Skeletal muscle satellite cell (primary cell): ENCODE measurements around the gene KNTC1. TPM values are rescaled to one million over a fixed set of nuclear protein-coding genes. Genes with fewer than 3 reads are reported as not detected.

Experiments used
- H3K27me3 ChIP-seq: 2 replicates; pipeline ENCODE4 v1.7.0; 2013; ENCODE audit warnings: low read length; ENCODE audit not compliant: control insufficient read depth, insufficient read depth
- H3K36me3 ChIP-seq: 2 replicates; pipeline ENCODE4 v1.7.0; 2013; ENCODE audit warnings: mild to moderate bottlenecking, control low read depth, low read length; ENCODE audit not compliant: insufficient read depth
- H3K4me1 ChIP-seq: 2 replicates; pipeline ENCODE4 v1.7.0; 2013; ENCODE audit warnings: low read length; ENCODE audit not compliant: control insufficient read depth, insufficient read depth
- H3K4me2 ChIP-seq: 2 replicates; pipeline ENCODE4 v1.7.0; 2013; ENCODE audit warnings: mild to moderate bottlenecking, low read length
- H3K4me3 ChIP-seq: 2 replicates; pipeline ENCODE4 v1.7.0; 2013; ENCODE audit warnings: low read length
- H3K9ac ChIP-seq: 2 replicates; pipeline ENCODE4 v1.7.0; 2013; ENCODE audit warnings: mild to moderate bottlenecking, low read depth, low read length, moderate library complexity
- H3K9me3 ChIP-seq: replicated peaks from 2 replicates; pipeline ENCODE4 v1.7.0; 2013; ENCODE audit warnings: mild to moderate bottlenecking, control low read depth, low read length
- small RNA-seq: library from RNA; depleted of rRNA; stranded (forward); fragments of <200 nt; gene quantifications from one replicate; pipeline ENCODE3, GENCODE V24; 2012

The KNTC1 gene

GRCh38 chr12:122661246-122661645, 134.2 kb downstream of the KNTC1 start:
- H3K36me3 ChIP-seq = no peaks in the 10 kb centered on the region
- no peak overlapping the region for H3K4me2 ChIP-seq
- H3K9me3 ChIP-seq = no peaks in the 10 kb centered on the region
- no peak overlapping the region for H3K9ac ChIP-seq
- no peak overlapping the region for H3K4me3 ChIP-seq
- no peaks in the 10 kb centered on the region for H3K27me3 ChIP-seq
- no peaks in the 10 kb centered on the region for H3K4me1 ChIP-seq

GRCh38 chr12:122661938-122662337, 134.9 kb downstream of the KNTC1 start:
- Histone ChIP-seq H3K36me3 (no peaks in the 10 kb centered on the region), H3K4me1 (no peaks in the 10 kb centered on the region), H3K9ac (no peak overlapping the region), H3K27me3 (no peaks in the 10 kb centered on the region), H3K4me3 (no peak overlapping the region), H3K4me2 (no peak overlapping the region), H3K9me3 (no peaks in the 10 kb centered on the region)

- no peak overlapping the region for H3K9ac ChIP-seq
- no peaks in the 10 kb centered on the region for H3K9me3 ChIP-seq
- H3K4me3 ChIP-seq = no peak overlapping the region
- H3K27me3 ChIP-seq = no peaks in the 10 kb centered on the region
- H3K4me2 ChIP-seq = no peak overlapping the region
- no peaks in the 10 kb centered on the region for H3K36me3 ChIP-seq
- peaks cover 13% of the 10 kb centered on the region for H3K4me1 ChIP-seq
Observed at GRCh38 chr12:122665349-122665748, 138.3 kb downstream of the KNTC1 start.

GRCh38 chr12:122665759-122666158, 138.7 kb downstream of the KNTC1 start:
- Histone ChIP-seq H3K4me2 (no peak overlapping the region), H3K9ac (no peak overlapping the region), H3K4me3 (no peak overlapping the region), H3K9me3 (no peaks in the 10 kb centered on the region), H3K36me3 (no peaks in the 10 kb centered on the region), H3K4me1 (peaks cover 13% of the 10 kb centered on the region), H3K27me3 (no peaks in the 10 kb centered on the region)

GRCh38 chr12:122668268-122668667, 141.2 kb downstream of the KNTC1 start:
- Histone ChIP-seq H3K27me3 (no peaks in the 10 kb centered on the region), H3K36me3 (no peaks in the 10 kb centered on the region)

GRCh38 chr12:122669397-122670070, 142.5 kb downstream of the KNTC1 start:
- Histone ChIP-seq H3K9me3 (no peaks in the 10 kb centered on the region), H3K4me2 (peak overlapping the region; percentile 46), H3K36me3 (no peaks in the 10 kb centered on the region), H3K4me3 (no peak overlapping the region), H3K9ac (no peak overlapping the region), H3K27me3 (no peaks in the 10 kb centered on the region), H3K4me1 (peaks cover 13% of the 10 kb centered on the region)

More at GRCh38 chr12:122668268-122668667, 141.2 kb downstream of the KNTC1 start:
- Histone ChIP-seq H3K9ac (no peak overlapping the region), H3K4me3 (no peak overlapping the region), H3K4me2 (no peak overlapping the region), H3K9me3 (no peaks in the 10 kb centered on the region), H3K4me1 (peaks cover 13% of the 10 kb centered on the region)

GRCh38 chr12:122672515-122672914, 145.5 kb downstream of the KNTC1 start:
- Histone ChIP-seq H3K4me1 (peaks cover 13% of the 10 kb centered on the region), H3K9ac (no peak overlapping the region), H3K9me3 (no peaks in the 10 kb centered on the region), H3K27me3 (no peaks in the 10 kb centered on the region), H3K4me2 (no peak overlapping the region), H3K4me3 (no peak overlapping the region), H3K36me3 (no peaks in the 10 kb centered on the region)

Small RNA genes lying within 50 kb of the gene (small RNA-seq; reads per million reads assigned to genes)
- gene AC026333.1 (not detected), gene RF00411 (not detected)
